H1 (cell line): ENCODE measurements around the gene CWH43. TPM values are rescaled to one million over a fixed set of nuclear protein-coding genes. Genes with fewer than 3 reads are reported as not detected.
A peak's percentile ranks its signal among the peaks of the same experiment; 100 is the strongest.

Experiments used
- CTCF ChIA-PET: fragments of 300-600 bp; sonication (Branson Sonifier 250); formaldehyde crosslinking; loops from one replicate; lab custom pipeline; 2021; ENCODE audit not compliant: partially characterized antibody; lab: Charles Lee
- POLR2A ChIA-PET: fragments of 300-600 bp; sonication (Branson Sonifier 250); formaldehyde crosslinking; loops from one replicate; lab custom pipeline; 2021; ENCODE audit warnings: inconsistent platforms; ENCODE audit not compliant: partially characterized antibody; lab: Charles Lee
- DNase-seq, 2 experiments: peaks; one replicate each; pipeline versions ENCODE4 v3.0.0 to v3.0.0-alpha.2; 2010 to 2022; ENCODE audit warnings: low spot score in 2 of 2, low read depth in 1 of 2, mixed read lengths in 1 of 2
- FAIRE-seq: peaks from 2 replicates; lab custom pipeline; 2011; peaks lifted over from hg19 to GRCh38; lab: Jason Lieb, UNC
- H2AFZ ChIP-seq: 2 replicates; pipeline ENCODE4 v1.8.1; 2012; ENCODE audit warnings: low read length, inconsistent platforms
- H2AK5ac ChIP-seq: 2 replicates; pipeline ENCODE4 v1.6.1; 2013; ENCODE audit warnings: low read depth, low read length
- H2BK120ac ChIP-seq: replicated peaks from 2 replicates; pipeline ENCODE3; 2013; ENCODE audit warnings: low read depth, low read length, inconsistent platforms
- H2BK12ac ChIP-seq: 2 replicates; pipeline ENCODE4 v1.6.1; 2013; ENCODE audit warnings: low read depth, low read length
- H2BK15ac ChIP-seq: 2 replicates; pipeline ENCODE4 v1.6.1; 2013; ENCODE audit warnings: low read length
- H2BK20ac ChIP-seq: 2 replicates; pipeline ENCODE4 v1.6.1; 2013; ENCODE audit warnings: low read length
- H2BK5ac ChIP-seq: 2 replicates; pipeline ENCODE4 v1.6.1; 2013; ENCODE audit warnings: low read depth, low read length
- H3K14ac ChIP-seq: 2 replicates; pipeline ENCODE4 v1.6.1; 2013; ENCODE audit warnings: inconsistent platforms; ENCODE audit not compliant: insufficient read length
- H3K18ac ChIP-seq: 2 replicates; pipeline ENCODE4 v1.6.1; 2013; ENCODE audit warnings: low read length; ENCODE audit errors: extremely low read depth
- H3K23ac ChIP-seq: 2 replicates; pipeline ENCODE4 v1.6.1; 2013; ENCODE audit warnings: inconsistent platforms; ENCODE audit not compliant: insufficient read length
- H3K23me2 ChIP-seq: 2 replicates; pipeline ENCODE4 v1.6.1; 2013; ENCODE audit warnings: low read depth, low read length
- H3K27ac ChIP-seq: 2 replicates; pipeline ENCODE4 v1.6.1; 2011; ENCODE audit warnings: low read depth, low read length, inconsistent platforms
- H3K27me3 ChIP-seq, 4 experiments: replicated peaks in 1 of 4; 1 replicate in 1 of 4; 2 replicates in 3 of 4; pipeline versions ENCODE4 v1.6.1 to v1.8.1; 2011 to 2013; ENCODE audit warnings: low read length in 3 of 4, mild to moderate bottlenecking in 3 of 4, inconsistent platforms in 2 of 4, mixed read lengths in 2 of 4, moderate library complexity in 1 of 4; ENCODE audit not compliant: control insufficient read depth in 3 of 4, insufficient read depth in 3 of 4; ENCODE audit errors: extremely low read depth in 1 of 4
- H3K36me3 ChIP-seq, 4 experiments: 2 replicates each; pipeline versions ENCODE4 v1.6.1 to v1.8.1; 2011 to 2013; ENCODE audit warnings: mild to moderate bottlenecking in 4 of 4, low read length in 3 of 4, moderate library complexity in 2 of 4, control low read depth in 1 of 4, inconsistent platforms in 1 of 4; ENCODE audit not compliant: insufficient read depth in 4 of 4, control insufficient read depth in 2 of 4
- H3K4ac ChIP-seq: replicated peaks from 2 replicates; pipeline ENCODE3; 2013; ENCODE audit warnings: low read length, low read depth, mixed read lengths, inconsistent platforms; ENCODE audit not compliant: insufficient read length
- H3K4me1 ChIP-seq, 4 experiments: replicated peaks in 1 of 4; 1 replicate in 1 of 4; 2 replicates in 3 of 4; pipeline versions ENCODE4 v1.6.1 to v1.8.1; 2011 to 2013; ENCODE audit warnings: low read length in 3 of 4, inconsistent platforms in 2 of 4, mixed read lengths in 1 of 4; ENCODE audit not compliant: insufficient read depth in 4 of 4, control insufficient read depth in 3 of 4
- H3K4me2 ChIP-seq, 2 experiments: 2 replicates each; pipeline versions ENCODE4 v1.6.1 to v1.8.1; 2011 to 2013; ENCODE audit warnings: low read depth in 2 of 2, low read length in 2 of 2, control low read depth in 1 of 2, inconsistent platforms in 1 of 2, mild to moderate bottlenecking in 1 of 2; ENCODE audit not compliant: insufficient read depth in 1 of 2
- H3K4me3 ChIP-seq, 4 experiments: fragments of 200-600, 300-600 bp in 1 of 4; sonication (generic), shearing (Covaris generic), sonication (Bioruptor Twin) in 1 of 4; 2 replicates each; pipeline versions ENCODE4 v1.5.1 to v1.8.1; 2011 to 2016; ENCODE audit warnings: low read length in 4 of 4, low read depth in 3 of 4, control low read depth in 2 of 4, inconsistent platforms in 2 of 4, mild to moderate bottlenecking in 2 of 4, mixed read lengths in 1 of 4, moderate library complexity in 1 of 4; ENCODE audit not compliant: insufficient read depth in 2 of 4; ENCODE audit errors: extremely low read depth in 1 of 4
- H3K56ac ChIP-seq: replicated peaks from 2 replicates; pipeline ENCODE3; 2013; ENCODE audit warnings: low read depth, mild to moderate bottlenecking, mixed read lengths, low read length, inconsistent platforms; ENCODE audit not compliant: insufficient read length
- H3K79me1 ChIP-seq: 2 replicates; pipeline ENCODE4 v1.6.1; 2013; ENCODE audit warnings: low read depth, low read length, control low read depth
- H3K79me2 ChIP-seq, 2 experiments: 2 replicates each; pipeline versions ENCODE4 v1.6.1 to v1.8.1; 2012 to 2013; ENCODE audit warnings: low read length in 2 of 2, mild to moderate bottlenecking in 2 of 2, inconsistent platforms in 1 of 2; ENCODE audit not compliant: insufficient read depth in 2 of 2, control insufficient read depth in 1 of 2
- H3K9ac ChIP-seq, 4 experiments: replicated peaks in 1 of 4; 1 replicate in 1 of 4; 2 replicates in 3 of 4; pipeline versions ENCODE4 v1.6.1 to v1.8.1; 2011 to 2013; ENCODE audit warnings: low read depth in 3 of 4, low read length in 3 of 4, control low read depth in 2 of 4, mild to moderate bottlenecking in 2 of 4, moderate library complexity in 2 of 4, inconsistent platforms in 1 of 4; ENCODE audit errors: extremely low read depth in 1 of 4
- H3K9me3 ChIP-seq, 2 experiments: 2 replicates each; pipeline versions ENCODE4 v1.6.1 to v1.8.1; 2012 to 2013; ENCODE audit warnings: mild to moderate bottlenecking in 2 of 2, moderate library complexity in 2 of 2, control low read depth in 1 of 2, inconsistent platforms in 1 of 2, low read depth in 1 of 2, low read length in 1 of 2, mixed read lengths in 1 of 2; ENCODE audit not compliant: insufficient read depth in 2 of 2
- H4K20me1 ChIP-seq, 2 experiments: replicated peaks in 1 of 2; 2 replicates each; pipeline versions ENCODE3 to v1.8.1; 2011 to 2013; ENCODE audit warnings: inconsistent platforms in 2 of 2, low read length in 2 of 2, mild to moderate bottlenecking in 1 of 2; ENCODE audit not compliant: insufficient read depth in 2 of 2, control insufficient read depth in 1 of 2
- H4K5ac ChIP-seq: 2 replicates; pipeline ENCODE4 v1.6.1; 2013; ENCODE audit warnings: low read length, low read depth, mixed read lengths, inconsistent platforms; ENCODE audit not compliant: insufficient read length
- H4K8ac ChIP-seq: 2 replicates; pipeline ENCODE4 v1.8.0; 2013; ENCODE audit warnings: mild to moderate bottlenecking, moderate library complexity, low read length, inconsistent platforms; ENCODE audit not compliant: insufficient read depth; ENCODE audit errors: extremely low read depth
- H4K91ac ChIP-seq: replicated peaks from 2 replicates; pipeline ENCODE3; 2013; ENCODE audit warnings: low read length, mixed read lengths, inconsistent platforms; ENCODE audit not compliant: insufficient read length
- CBX5 ChIP-seq: fragments of 300-800, 300-1000 bp; sonication (generic); IDR thresholded peaks from 2 replicates; pipeline ENCODE4 v1.7.1; 2016; ENCODE audit warnings: antibody characterized with exemption, low read length, low read depth
- KDM5A ChIP-seq: fragments of 200-600 bp; IDR thresholded peaks from 2 replicates; pipeline ENCODE4 v1.7.1; 2012; ENCODE audit warnings: mild to moderate bottlenecking, low read length, inconsistent platforms, mixed read lengths
- RAD21 ChIP-seq, 2 experiments: IDR thresholded peaks in 1 of 2; conservative IDR thresholded peaks in 1 of 2; 2 replicates each; pipeline ENCODE4 v1.6.1; 2011; ENCODE audit warnings: low read depth in 2 of 2, low read length in 2 of 2, improper control_type of control experiment in 1 of 2, inconsistent platforms in 1 of 2, mild to moderate bottlenecking in 1 of 2, moderate library complexity in 1 of 2
- TAF7 ChIP-seq: optimal IDR thresholded peaks from 2 replicates; pipeline ENCODE3; 2011; ENCODE audit warnings: low read depth, mild to moderate bottlenecking, inconsistent platforms, low read length, moderate library complexity, borderline replicate concordance
- polyA plus RNA-seq, 7 experiments: library from polyadenylated mRNA; depleted of rRNA in 3 of 7; stranded (reverse) in 5 of 7; unstranded in 2 of 7; fragments of >200 nt in 5 of 7; fragments of 200-250 nt in 2 of 7; gene quantifications; 1 replicate in 5 of 7; 2 replicates in 1 of 7; 4 replicates in 1 of 7; pipeline versions ENCODE4 v1.2.1 to v1.2.3, GENCODE V29; 2011 to 2013; ENCODE audit warnings: missing spikeins in 2 of 7, mixed read lengths in 2 of 7
- total RNA-seq: library from RNA; stranded (reverse); fragmentation: NEBNext Ultra II Directional; extraction: Animal tissue kit (Norgen Biotek cat#: 25700); gene quantifications from 2 replicates; pipeline ENCODE4 v1.2.1, GENCODE V29; 2021
- TF ChIP-seq, protein P1 (sequence below), 3 experiments: IDR thresholded peaks; 1 replicate in 2 of 3; 2 replicates in 1 of 3; pipeline versions ENCODE4 v1.5.1 to v1.6.1; 2011; ENCODE audit warnings: low read length in 3 of 3, mild to moderate bottlenecking in 3 of 3, inconsistent platforms in 2 of 3, low read depth in 1 of 3, moderate library complexity in 1 of 3; ENCODE audit not compliant: insufficient read depth in 1 of 3; ENCODE audit errors: control extremely low read depth in 1 of 3

CWH43 gene
- total and polyA plus RNA-seq, 2 of the 8 experiments (the other 6 are each of a cell fraction or from before 2014, with no cell fraction given): not detected

DNA sequence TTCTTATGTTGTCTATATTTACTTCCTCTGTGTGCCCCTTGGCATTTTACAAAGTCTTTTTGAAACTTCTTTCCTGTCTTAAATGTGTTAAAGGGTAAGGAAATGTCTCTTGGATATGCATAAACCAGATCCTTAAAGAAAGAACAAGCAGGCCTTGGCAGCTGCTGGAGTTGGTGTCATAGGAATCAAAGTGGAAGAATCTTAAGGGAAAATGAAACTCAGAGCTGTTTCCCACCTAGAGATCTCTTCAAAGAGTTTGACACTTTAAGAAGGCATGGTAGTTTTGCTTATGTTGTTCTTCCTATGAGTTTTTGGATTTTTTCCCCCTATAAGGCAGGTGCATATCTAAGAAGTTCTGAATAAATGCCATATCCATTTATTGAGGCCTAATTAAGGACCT, 37.0 kb upstream of the CWH43 start:
- DNase-seq (no peak), FAIRE-seq (no peak)
- Histone ChIP-seq H3K9ac (no peak overlapping the region), H3K23ac (no peak overlapping the region), H3K4me3 (no peak overlapping the region), H3K23me2 (no peaks in the 10 kb centered on the region), H3K4ac (no peak overlapping the region), H2AK5ac (no peak overlapping the region), H4K20me1 (no peaks in the 10 kb centered on the region), H3K4me2 (no peak overlapping the region), H2BK5ac (no peak overlapping the region), H2BK12ac (no peak overlapping the region), H3K27me3 (no peaks in the 10 kb centered on the region), H3K36me3 (no peaks in the 10 kb centered on the region), H2AFZ (peak overlapping the region; percentile 6; the same call in 1 of the 2 replicates), H2BK15ac (no peak overlapping the region), H2BK20ac (no peak overlapping the region), H4K5ac (no peak overlapping the region), H3K18ac (no peak overlapping the region), H3K9me3 (peaks cover 0 to 4% of the 10 kb centered on the region in 2 experiments; a peak in 1 of 4 replicates), H3K79me1 (no peaks in the 10 kb centered on the region), H3K27ac (no peak overlapping the region), H4K91ac (no peak overlapping the region), H3K79me2 (no peaks in the 10 kb centered on the region), H3K56ac (no peak overlapping the region), H2BK120ac (no peak overlapping the region), H3K14ac (no peak overlapping the region), H4K8ac (no peak overlapping the region), H3K4me1 (peaks cover 0 to 5% (median 4%) of the 10 kb centered on the region in 4 experiments; a peak in 5 of 7 replicates)
- CTCF ChIA-PET: interaction anchor here (0.6 to 4.0 kb wide), 3 partner anchors 13 to 408 kb away, joined by 3 to 26 read pairs (median 3); no protein-coding TSS in a partner anchor
- POLR2A ChIA-PET: no interaction called here
- TF ChIP-seq CBX5 (no peak), RAD21 (IDR thresholded peaks at IDR 0.05 in 1 of 2, conservative IDR thresholded peaks at IDR 0.05 in 1 of 2; ENCODE audit: low read depth in 2 of 2, low read length in 2 of 2) (no peak), KDM5A (no peak), TAF7 (no peak)
- TF ChIP-seq, protein P1, sequence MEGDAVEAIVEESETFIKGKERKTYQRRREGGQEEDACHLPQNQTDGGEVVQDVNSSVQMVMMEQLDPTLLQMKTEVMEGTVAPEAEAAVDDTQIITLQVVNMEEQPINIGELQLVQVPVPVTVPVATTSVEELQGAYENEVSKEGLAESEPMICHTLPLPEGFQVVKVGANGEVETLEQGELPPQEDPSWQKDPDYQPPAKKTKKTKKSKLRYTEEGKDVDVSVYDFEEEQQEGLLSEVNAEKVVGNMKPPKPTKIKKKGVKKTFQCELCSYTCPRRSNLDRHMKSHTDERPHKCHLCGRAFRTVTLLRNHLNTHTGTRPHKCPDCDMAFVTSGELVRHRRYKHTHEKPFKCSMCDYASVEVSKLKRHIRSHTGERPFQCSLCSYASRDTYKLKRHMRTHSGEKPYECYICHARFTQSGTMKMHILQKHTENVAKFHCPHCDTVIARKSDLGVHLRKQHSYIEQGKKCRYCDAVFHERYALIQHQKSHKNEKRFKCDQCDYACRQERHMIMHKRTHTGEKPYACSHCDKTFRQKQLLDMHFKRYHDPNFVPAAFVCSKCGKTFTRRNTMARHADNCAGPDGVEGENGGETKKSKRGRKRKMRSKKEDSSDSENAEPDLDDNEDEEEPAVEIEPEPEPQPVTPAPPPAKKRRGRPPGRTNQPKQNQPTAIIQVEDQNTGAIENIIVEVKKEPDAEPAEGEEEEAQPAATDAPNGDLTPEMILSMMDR (IDR thresholded peaks at IDR 0.05; ENCODE audit: control extremely low read depth in 1 of 3, insufficient read depth in 1 of 3, low read depth in 1 of 3, low read length in 3 of 3): no peak
